ENCODE measurements around the gene SFMBT2. TPM values are rescaled to one million over a fixed set of nuclear protein-coding genes. Genes with fewer than 3 reads are reported as not detected.

The SFMBT2 gene
- total and polyA plus RNA-seq, 10 donors, result 4.4 to 47.7 (median 34.8) TPM

- peaks cover 0 to 36% (median 17%) of the 10 kb centered on the region in 6 donors for H3K4me1 ChIP-seq
- no peak overlapping the region for H3K4me3 ChIP-seq
- H3K27ac ChIP-seq, result peak overlapping the region in 2 of 8 donors; percentile 60 to 66
- TF ChIP-seq POLR2AphosphoS5 (IDR thresholded peaks at IDR 0.05), result no peak
- TF ChIP-seq POLR2A (IDR thresholded peaks at IDR 0.05), result no peak
- TF ChIP-seq, protein P1, sequence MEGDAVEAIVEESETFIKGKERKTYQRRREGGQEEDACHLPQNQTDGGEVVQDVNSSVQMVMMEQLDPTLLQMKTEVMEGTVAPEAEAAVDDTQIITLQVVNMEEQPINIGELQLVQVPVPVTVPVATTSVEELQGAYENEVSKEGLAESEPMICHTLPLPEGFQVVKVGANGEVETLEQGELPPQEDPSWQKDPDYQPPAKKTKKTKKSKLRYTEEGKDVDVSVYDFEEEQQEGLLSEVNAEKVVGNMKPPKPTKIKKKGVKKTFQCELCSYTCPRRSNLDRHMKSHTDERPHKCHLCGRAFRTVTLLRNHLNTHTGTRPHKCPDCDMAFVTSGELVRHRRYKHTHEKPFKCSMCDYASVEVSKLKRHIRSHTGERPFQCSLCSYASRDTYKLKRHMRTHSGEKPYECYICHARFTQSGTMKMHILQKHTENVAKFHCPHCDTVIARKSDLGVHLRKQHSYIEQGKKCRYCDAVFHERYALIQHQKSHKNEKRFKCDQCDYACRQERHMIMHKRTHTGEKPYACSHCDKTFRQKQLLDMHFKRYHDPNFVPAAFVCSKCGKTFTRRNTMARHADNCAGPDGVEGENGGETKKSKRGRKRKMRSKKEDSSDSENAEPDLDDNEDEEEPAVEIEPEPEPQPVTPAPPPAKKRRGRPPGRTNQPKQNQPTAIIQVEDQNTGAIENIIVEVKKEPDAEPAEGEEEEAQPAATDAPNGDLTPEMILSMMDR (IDR thresholded peaks at IDR 0.05 in 8 of 11, conservative IDR thresholded peaks at IDR 0.05 in 3 of 11), result no peak
- no peaks in the 10 kb centered on the region for H3K27me3 ChIP-seq (replicated peaks in 1 of 7)
- 73 to 98% (median 90%) methylated on average over 6 of the region's 6 CpGs for WGBS, 5 donors
- peaks cover 0 to 85% (median 29%) of the 10 kb centered on the region in 6 donors for H3K36me3 ChIP-seq
- H3K9me3 ChIP-seq, result no peaks in the 10 kb centered on the region
- DNase-seq, result peak; percentile 71
- intact Hi-C loops (cut with DNase I; ENCODE audit: low total_unique reads), result no loop called here
Observed at GRCh38 chr10:7243139-7243538, 167.7 kb downstream of the SFMBT2 start.

DNA sequence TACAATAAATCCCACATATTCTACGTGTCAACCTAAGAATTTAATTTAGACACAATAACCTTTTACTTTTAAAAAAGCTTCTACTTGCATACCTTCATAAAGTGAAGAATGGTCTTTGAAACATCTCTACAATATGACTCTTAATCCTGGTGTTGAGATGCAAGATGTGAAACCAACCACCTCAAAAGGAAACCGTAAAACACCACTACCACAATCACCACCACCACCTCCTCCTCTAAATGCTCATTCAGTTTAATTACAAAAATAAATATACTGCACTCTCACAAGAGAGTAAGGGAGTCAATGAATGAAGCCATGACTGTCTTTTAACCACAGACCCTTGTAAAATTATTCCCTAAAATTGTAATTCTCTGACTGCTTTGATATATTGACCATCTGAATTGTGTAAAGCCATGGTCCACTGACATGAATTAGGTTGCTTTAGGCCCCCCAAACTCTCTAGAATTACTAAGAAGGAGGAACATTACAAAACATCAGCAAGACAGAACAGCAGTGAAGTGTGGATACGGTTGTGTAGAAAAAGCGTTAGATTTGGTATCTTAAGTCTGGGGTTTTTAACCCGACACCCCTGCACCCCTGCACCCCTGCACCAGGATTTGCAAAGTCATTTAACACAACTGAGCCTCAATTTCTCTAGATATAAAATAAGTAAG is 171.4 kb downstream of the SFMBT2 start:
- WGBS, 5 donors, result 55 to 74% (median 67%) methylated on average over 5 of the region's 5 CpGs
- Histone ChIP-seq H3K4me1 (peaks cover 0 to 30% (median 12%) of the 10 kb centered on the region in 6 donors), H3K4me3 (no peak overlapping the region), H3K36me3 (peaks cover 0 to 71% (median 19%) of the 10 kb centered on the region in 6 donors), H3K27me3 (replicated peaks in 1 of 7) (no peaks in the 10 kb centered on the region), H3K9me3 (peaks cover 0 to 6% (median 0%) of the 10 kb centered on the region in 8 donors), H3K27ac (no peak overlapping the region)
- no peak for DNase-seq
- TF ChIP-seq POLR2AphosphoS5 (IDR thresholded peaks at IDR 0.05) (no peak), POLR2A (IDR thresholded peaks at IDR 0.05) (no peak)
- TF ChIP-seq, protein P1 (IDR thresholded peaks at IDR 0.05 in 8 of 11, conservative IDR thresholded peaks at IDR 0.05 in 3 of 11), result no peak
- intact Hi-C loops (cut with DNase I; ENCODE audit: low total_unique reads), result no loop called here

GRCh38 chr10:7235376-7235775 is 175.5 kb downstream of the SFMBT2 start:
- 95 to 98% (median 96%) methylated on average over 3 of the region's 3 CpGs for WGBS, 5 donors

GRCh38 chr10:7234109-7234508 is 176.7 kb downstream of the SFMBT2 start:
- 89 to 94% (median 94%) methylated on average over 3 of the region's 3 CpGs for WGBS, 5 donors
- intact Hi-C loops (cut with DNase I; ENCODE audit: low total_unique reads), result no loop called here
- no peak for TF ChIP-seq POLR2AphosphoS5 (IDR thresholded peaks at IDR 0.05)
- TF ChIP-seq POLR2A (IDR thresholded peaks at IDR 0.05), result no peak
- TF ChIP-seq, protein P1 (IDR thresholded peaks at IDR 0.05 in 8 of 11, conservative IDR thresholded peaks at IDR 0.05 in 3 of 11), result no peak
- Histone ChIP-seq H3K4me1 (peaks cover 0 to 24% (median 2%) of the 10 kb centered on the region in 6 donors), H3K4me3 (no peak overlapping the region), H3K36me3 (peaks cover 0 to 63% (median 4%) of the 10 kb centered on the region in 6 donors), H3K9me3 (peaks cover 0 to 6% (median 0%) of the 10 kb centered on the region in 8 donors), H3K27ac (peak overlapping the region in 3 of 8 donors; percentile 38 to 71 (median 56)), H3K27me3 (replicated peaks in 1 of 7) (no peaks in the 10 kb centered on the region)
- DNase-seq, result no peak

More at GRCh38 chr10:7235376-7235775, 175.5 kb downstream of the SFMBT2 start:
- Histone ChIP-seq H3K9me3 (peaks cover 0 to 6% (median 0%) of the 10 kb centered on the region in 8 donors), H3K27ac (no peak overlapping the region), H3K27me3 (replicated peaks in 1 of 7) (no peaks in the 10 kb centered on the region), H3K4me1 (peaks cover 0 to 35% (median 2%) of the 10 kb centered on the region in 6 donors), H3K36me3 (peaks cover 0 to 71% (median 6%) of the 10 kb centered on the region in 6 donors), H3K4me3 (no peak overlapping the region)
- intact Hi-C loops (cut with DNase I; ENCODE audit: low total_unique reads), result no loop called here
- no peak for DNase-seq
- TF ChIP-seq, protein P1 (IDR thresholded peaks at IDR 0.05 in 8 of 11, conservative IDR thresholded peaks at IDR 0.05 in 3 of 11), result no peak
- TF ChIP-seq POLR2AphosphoS5 (IDR thresholded peaks at IDR 0.05) (no peak), POLR2A (IDR thresholded peaks at IDR 0.05) (no peak)

All from spleen (tissue), 11 donors.